ENCODE data around the gene B3GLCT.

- TF ChIP-seq CTCF (IDR thresholded peaks at IDR 0.05; ENCODE audit: poor library complexity, severe bottlenecking) (no peak), POLR2AphosphoS5 (IDR thresholded peaks at IDR 0.05) (peak; percentile 16), MXI1 (conservative IDR thresholded peaks at IDR 0.05; ENCODE audit: poor library complexity, severe bottlenecking) (no peak), EZH2 (IDR thresholded peaks at IDR 0.05; ENCODE audit: borderline replicate concordance, insufficient read depth, low read length, poor library complexity, severe bottlenecking) (no peak)
These were observed 180.9 kb downstream of the B3GLCT start for GRCh38 chr13:31380715-31381114.
